ENCODE data around the gene SLC25A1.

SLC25A1 gene

GRCh38 chr22:19132693-19133400, 45.7 kb downstream of the SLC25A1 start:
- no peaks in the 10 kb centered on the region for H3K9me3 ChIP-seq (ENCODE audit: insufficient read depth, low read depth, low read length)
- no peaks in the 10 kb centered on the region for H3K4me1 ChIP-seq (ENCODE audit: insufficient read depth, low read length, poor library complexity, severe bottlenecking)
- no peaks in the 10 kb centered on the region for H3K9me2 ChIP-seq (replicated peaks; ENCODE audit: low read depth, low read length)
- no peaks in the 10 kb centered on the region for H3K79me2 ChIP-seq (ENCODE audit: insufficient read depth, low read length)
- H3K9ac ChIP-seq (ENCODE audit: low read depth, low read length, poor library complexity, severe bottlenecking) = no peak overlapping the region
- no peak overlapping the region for H2AFZ ChIP-seq (ENCODE audit: low read length)
- H3K27me3 ChIP-seq (ENCODE audit: insufficient read depth, low read length, poor library complexity, severe bottlenecking) = no peaks in the 10 kb centered on the region
- H3K36me3 ChIP-seq (ENCODE audit: insufficient read depth, low read length) = peaks cover 6% of the 10 kb centered on the region; the same call in 1 of the 2 replicates
- H3K4me2 ChIP-seq (ENCODE audit: low read depth, low read length, poor library complexity, severe bottlenecking) = no peak overlapping the region
- H3K4me3 ChIP-seq (ENCODE audit: low read length, poor library complexity, severe bottlenecking) = no peak overlapping the region
- no peaks in the 10 kb centered on the region for H3F3A ChIP-seq (ENCODE audit: low read depth)
- no peaks in the 10 kb centered on the region for H4K20me1 ChIP-seq (ENCODE audit: insufficient read depth, low read length, poor library complexity, severe bottlenecking)
- TF ChIP-seq CTCF (conservative IDR thresholded peaks at IDR 0.05; ENCODE audit: low read length) (no peak), EZH2phosphoT487 (IDR thresholded peaks at IDR 0.05; ENCODE audit: borderline replicate concordance) (no peak)

- Histone ChIP-seq H3K9me3 (ENCODE audit: insufficient read depth, low read depth, low read length) (no peaks in the 10 kb centered on the region), H3K4me2 (ENCODE audit: low read depth, low read length, poor library complexity, severe bottlenecking) (no peak overlapping the region), H3K36me3 (ENCODE audit: insufficient read depth, low read length) (peaks cover 6% of the 10 kb centered on the region; the same call in 1 of the 2 replicates), H3F3A (ENCODE audit: low read depth) (no peaks in the 10 kb centered on the region), H2AFZ (ENCODE audit: low read length) (no peak overlapping the region), H3K4me1 (ENCODE audit: insufficient read depth, low read length, poor library complexity, severe bottlenecking) (no peaks in the 10 kb centered on the region), H3K4me3 (ENCODE audit: low read length, poor library complexity, severe bottlenecking) (no peak overlapping the region), H3K79me2 (ENCODE audit: insufficient read depth, low read length) (no peaks in the 10 kb centered on the region), H3K27me3 (ENCODE audit: insufficient read depth, low read length, poor library complexity, severe bottlenecking) (no peaks in the 10 kb centered on the region), H3K9me2 (replicated peaks; ENCODE audit: low read depth, low read length) (no peaks in the 10 kb centered on the region), H3K9ac (ENCODE audit: low read depth, low read length, poor library complexity, severe bottlenecking) (no peak overlapping the region), H4K20me1 (ENCODE audit: insufficient read depth, low read length, poor library complexity, severe bottlenecking) (no peaks in the 10 kb centered on the region)
- TF ChIP-seq CTCF (conservative IDR thresholded peaks at IDR 0.05; ENCODE audit: low read length) (no peak), EZH2phosphoT487 (IDR thresholded peaks at IDR 0.05; ENCODE audit: borderline replicate concordance) (no peak)
Measured at GRCh38 chr22:19132153-19132552, 46.4 kb downstream of the SLC25A1 start.

- H3K9me2 ChIP-seq (replicated peaks; ENCODE audit: low read depth, low read length) = no peaks in the 10 kb centered on the region
- no peaks in the 10 kb centered on the region for H4K20me1 ChIP-seq (ENCODE audit: insufficient read depth, low read length, poor library complexity, severe bottlenecking)
- H3K27me3 ChIP-seq (ENCODE audit: insufficient read depth, low read length, poor library complexity, severe bottlenecking) = no peaks in the 10 kb centered on the region
- no peak overlapping the region for H3K4me3 ChIP-seq (ENCODE audit: low read length, poor library complexity, severe bottlenecking)
- no peak overlapping the region for H3K4me2 ChIP-seq (ENCODE audit: low read depth, low read length, poor library complexity, severe bottlenecking)
- TF ChIP-seq CTCF (conservative IDR thresholded peaks at IDR 0.05; ENCODE audit: low read length) (no peak), EZH2phosphoT487 (IDR thresholded peaks at IDR 0.05; ENCODE audit: borderline replicate concordance) (no peak)
- H3K79me2 ChIP-seq (ENCODE audit: insufficient read depth, low read length) = no peaks in the 10 kb centered on the region
- H3K9ac ChIP-seq (ENCODE audit: low read depth, low read length, poor library complexity, severe bottlenecking) = no peak overlapping the region
- H3F3A ChIP-seq (ENCODE audit: low read depth) = no peaks in the 10 kb centered on the region
- no peak overlapping the region for H2AFZ ChIP-seq (ENCODE audit: low read length)
- H3K9me3 ChIP-seq (ENCODE audit: insufficient read depth, low read depth, low read length) = no peaks in the 10 kb centered on the region
- no peaks in the 10 kb centered on the region for H3K4me1 ChIP-seq (ENCODE audit: insufficient read depth, low read length, poor library complexity, severe bottlenecking)
- peaks cover 6% of the 10 kb centered on the region; the same call in 1 of the 2 replicates for H3K36me3 ChIP-seq (ENCODE audit: insufficient read depth, low read length)
Measured at GRCh38 chr22:19131685-19132015, 46.9 kb downstream of the SLC25A1 start.

Data from Loucy (cell line).